Measurements from ENCODE around the gene TIAM2.
"Not testable (repeated sequence)": the region's sequence is repeated elsewhere in the genome, so short reads cannot be mapped to it uniquely, and the experiment has no call there.

Gene TIAM2

GRCh38 chr6:155200012-155200411 is 204.9 kb downstream of the TIAM2 start:
- H3K9me3 ChIP-seq (ENCODE audit: control insufficient read depth in 5 of 5, low read length in 5 of 5), result no peaks in the 10 kb centered on the region
- no peaks in the 10 kb centered on the region for H3K27me3 ChIP-seq (ENCODE audit: control insufficient read depth in 5 of 5, insufficient read depth in 4 of 5, low read length in 5 of 5)
- H3K27ac ChIP-seq (ENCODE audit: low read depth, low read length), result no peak overlapping the region
- H3K4me1 ChIP-seq (ENCODE audit: control insufficient read depth in 5 of 5, insufficient read depth in 5 of 5, low read length in 5 of 5), result peaks cover 0 to 1% (median 0%) of the 10 kb centered on the region in 5 donors
- H3K36me3 ChIP-seq (ENCODE audit: control insufficient read depth in 5 of 5, insufficient read depth in 5 of 5, low read length in 5 of 5), result no peaks in the 10 kb centered on the region
- H3K9ac ChIP-seq (ENCODE audit: low read length in 5 of 5), result no peak overlapping the region
- H3K4me3 ChIP-seq (ENCODE audit: low read depth in 1 of 5, low read length in 5 of 5), result no peak overlapping the region

GRCh38 chr6:155201461-155202226 is 206.5 kb downstream of the TIAM2 start:
- Histone ChIP-seq H3K27me3 (ENCODE audit: control insufficient read depth in 5 of 5, insufficient read depth in 4 of 5, low read length in 5 of 5) (no peaks in the 10 kb centered on the region), H3K9ac (ENCODE audit: low read length in 5 of 5) (no peak overlapping the region), H3K27ac (ENCODE audit: low read depth, low read length) (no peak overlapping the region), H3K4me3 (ENCODE audit: low read depth in 1 of 5, low read length in 5 of 5) (no peak overlapping the region), H3K9me3 (ENCODE audit: control insufficient read depth in 5 of 5, low read length in 5 of 5) (no peaks in the 10 kb centered on the region), H3K36me3 (ENCODE audit: control insufficient read depth in 5 of 5, insufficient read depth in 5 of 5, low read length in 5 of 5) (no peaks in the 10 kb centered on the region), H3K4me1 (ENCODE audit: control insufficient read depth in 5 of 5, insufficient read depth in 5 of 5, low read length in 5 of 5) (no peaks in the 10 kb centered on the region)

DNA sequence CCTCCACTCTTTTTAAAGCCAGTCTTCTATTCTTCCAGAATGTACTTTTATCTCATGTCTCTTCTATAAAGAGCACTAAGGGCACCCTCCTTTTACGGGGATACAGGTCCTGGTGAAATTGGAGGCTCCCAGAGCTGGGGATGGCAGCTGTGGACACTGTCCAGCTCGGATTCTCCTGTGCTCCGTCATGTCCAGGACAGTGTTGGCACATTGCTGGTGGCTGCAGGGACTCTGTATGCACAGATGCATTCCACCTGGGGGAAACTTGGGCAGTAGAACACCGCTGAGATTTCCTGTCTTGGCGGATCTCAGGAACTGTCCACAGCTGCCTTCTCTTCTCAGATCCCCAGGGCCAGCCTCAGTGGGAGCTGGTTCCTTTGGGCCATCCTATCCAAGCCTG is 212.1 kb downstream of the TIAM2 start:
- Histone ChIP-seq H3K9ac (ENCODE audit: low read length in 5 of 5) (no peak overlapping the region), H3K9me3 (ENCODE audit: control insufficient read depth in 5 of 5, low read length in 5 of 5) (no peaks in the 10 kb centered on the region), H3K27me3 (ENCODE audit: control insufficient read depth in 5 of 5, insufficient read depth in 4 of 5, low read length in 5 of 5) (no peaks in the 10 kb centered on the region), H3K4me1 (ENCODE audit: control insufficient read depth in 5 of 5, insufficient read depth in 5 of 5, low read length in 5 of 5) (no peaks in the 10 kb centered on the region), H3K4me3 (ENCODE audit: low read depth in 1 of 5, low read length in 5 of 5) (no peak overlapping the region), H3K27ac (ENCODE audit: low read depth, low read length) (no peak overlapping the region), H3K36me3 (ENCODE audit: control insufficient read depth in 5 of 5, insufficient read depth in 5 of 5, low read length in 5 of 5) (no peaks in the 10 kb centered on the region)

DNA sequence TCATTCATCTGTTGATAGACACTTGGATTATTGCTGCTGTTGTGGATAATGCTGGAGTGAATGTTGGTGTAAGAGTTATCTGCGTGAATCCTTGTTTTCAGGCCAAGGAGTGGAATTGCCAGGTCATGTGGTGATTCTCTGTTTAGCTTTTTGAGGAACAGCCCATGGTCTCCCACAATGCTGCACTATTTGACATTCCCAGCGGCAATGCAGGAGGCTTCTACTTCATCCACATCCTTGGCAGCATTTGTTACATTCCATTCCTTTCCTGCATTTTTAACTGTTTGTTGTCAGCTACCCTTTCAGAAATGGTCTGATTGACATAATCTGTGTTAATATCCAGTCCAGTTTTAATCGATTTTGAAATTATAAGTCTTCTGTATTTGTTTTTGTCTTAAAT is 217.0 kb downstream of the TIAM2 start:
- H3K27ac ChIP-seq (ENCODE audit: low read depth, low read length), result no peak overlapping the region
- no peaks in the 10 kb centered on the region for H3K4me1 ChIP-seq (ENCODE audit: control insufficient read depth in 5 of 5, insufficient read depth in 5 of 5, low read length in 5 of 5)
- no peak overlapping the region for H3K9ac ChIP-seq (ENCODE audit: low read length in 5 of 5)
- H3K27me3 ChIP-seq (ENCODE audit: control insufficient read depth in 5 of 5, insufficient read depth in 4 of 5, low read length in 5 of 5), result no peaks in the 10 kb centered on the region
- no peaks in the 10 kb centered on the region for H3K36me3 ChIP-seq (ENCODE audit: control insufficient read depth in 5 of 5, insufficient read depth in 5 of 5, low read length in 5 of 5)
- no peaks in the 10 kb centered on the region for H3K9me3 ChIP-seq (ENCODE audit: control insufficient read depth in 5 of 5, low read length in 5 of 5)
- H3K4me3 ChIP-seq (ENCODE audit: low read depth in 1 of 5, low read length in 5 of 5), result no peak overlapping the region

DNA sequence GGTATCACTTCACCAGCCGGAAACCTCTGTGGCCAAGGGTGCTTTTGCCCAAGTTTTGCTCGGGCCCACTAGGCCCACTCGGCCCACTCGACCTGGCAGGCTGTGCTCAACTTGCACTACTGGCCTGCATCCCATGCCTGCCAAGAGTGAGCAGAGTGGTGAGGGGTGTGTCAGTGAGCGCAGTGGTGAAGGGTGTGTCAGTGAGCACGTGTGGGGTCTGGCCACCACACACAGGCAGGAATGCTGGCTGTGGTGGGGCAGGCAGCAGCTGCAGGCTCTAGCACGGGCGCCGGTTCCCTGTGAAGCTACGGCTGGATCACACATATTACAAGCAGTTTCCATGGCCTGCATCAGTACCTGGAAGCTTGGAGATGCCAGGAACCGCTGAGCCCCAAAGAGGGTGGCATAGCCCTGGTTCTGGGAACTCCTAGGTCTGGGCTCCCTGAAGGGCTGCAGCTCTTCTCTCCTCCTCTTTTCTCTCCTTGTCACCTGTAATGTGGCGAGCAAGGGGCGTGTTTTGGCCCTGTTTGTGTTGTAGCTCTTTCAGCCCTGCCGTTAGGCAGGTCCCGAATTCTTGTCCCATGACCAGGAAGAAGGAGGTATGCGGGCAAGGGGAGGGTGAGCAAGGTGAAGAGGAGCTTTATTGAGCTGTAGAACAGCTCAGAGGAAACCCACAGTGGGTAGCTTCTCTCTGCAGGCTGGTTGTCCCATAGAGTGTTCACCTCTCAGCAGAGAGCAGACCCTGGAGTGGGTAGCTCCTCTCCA is 217.7 kb downstream of the TIAM2 start:
- Histone ChIP-seq H3K36me3 (ENCODE audit: control insufficient read depth in 5 of 5, insufficient read depth in 5 of 5, low read length in 5 of 5) (no peaks in the 10 kb centered on the region), H3K9ac (ENCODE audit: low read length in 5 of 5) (no peak overlapping the region), H3K4me1 (ENCODE audit: control insufficient read depth in 5 of 5, insufficient read depth in 5 of 5, low read length in 5 of 5) (no peaks in the 10 kb centered on the region), H3K9me3 (ENCODE audit: control insufficient read depth in 5 of 5, low read length in 5 of 5) (no peaks in the 10 kb centered on the region), H3K4me3 (ENCODE audit: low read depth in 1 of 5, low read length in 5 of 5) (no peak overlapping the region), H3K27ac (ENCODE audit: low read depth, low read length) (no peak overlapping the region), H3K27me3 (ENCODE audit: control insufficient read depth in 5 of 5, insufficient read depth in 4 of 5, low read length in 5 of 5) (no peaks in the 10 kb centered on the region)

- Histone ChIP-seq H3K27me3 (ENCODE audit: control insufficient read depth in 5 of 5, insufficient read depth in 4 of 5, low read length in 5 of 5) (no peaks in the 10 kb centered on the region), H3K9me3 (ENCODE audit: control insufficient read depth in 5 of 5, low read length in 5 of 5) (no peaks in the 10 kb centered on the region), H3K4me1 (ENCODE audit: control insufficient read depth in 5 of 5, insufficient read depth in 5 of 5, low read length in 5 of 5) (no peaks in the 10 kb centered on the region), H3K9ac (ENCODE audit: low read length in 5 of 5) (no peak overlapping the region), H3K27ac (ENCODE audit: low read depth, low read length) (no peak overlapping the region), H3K4me3 (ENCODE audit: low read depth in 1 of 5, low read length in 5 of 5) (no peak overlapping the region), H3K36me3 (ENCODE audit: control insufficient read depth in 5 of 5, insufficient read depth in 5 of 5, low read length in 5 of 5) (no peaks in the 10 kb centered on the region)
These were observed 218.7 kb downstream of the TIAM2 start for GRCh38 chr6:155213611-155214372.

GRCh38 chr6:155215906-155216305 is 220.8 kb downstream of the TIAM2 start:
- H3K27ac ChIP-seq (ENCODE audit: low read depth, low read length), result no peak overlapping the region
- no peaks in the 10 kb centered on the region for H3K36me3 ChIP-seq (ENCODE audit: control insufficient read depth in 5 of 5, insufficient read depth in 5 of 5, low read length in 5 of 5)
- H3K9ac ChIP-seq (ENCODE audit: low read length in 5 of 5), result no peak overlapping the region
- no peaks in the 10 kb centered on the region for H3K27me3 ChIP-seq (ENCODE audit: control insufficient read depth in 5 of 5, insufficient read depth in 4 of 5, low read length in 5 of 5)
- H3K9me3 ChIP-seq (ENCODE audit: control insufficient read depth in 5 of 5, low read length in 5 of 5), result no peaks in the 10 kb centered on the region
- peaks cover 0 to 11% (median 9%) of the 10 kb centered on the region in 5 donors for H3K4me1 ChIP-seq (ENCODE audit: control insufficient read depth in 5 of 5, insufficient read depth in 5 of 5, low read length in 5 of 5)
- H3K4me3 ChIP-seq (ENCODE audit: low read depth in 1 of 5, low read length in 5 of 5), result no peak overlapping the region

GRCh38 chr6:155216312-155217046 is 221.4 kb downstream of the TIAM2 start:
- no peak overlapping the region for H3K9ac ChIP-seq (ENCODE audit: low read length in 5 of 5)
- no peak overlapping the region for H3K27ac ChIP-seq (ENCODE audit: low read depth, low read length)
- H3K4me1 ChIP-seq (ENCODE audit: control insufficient read depth in 5 of 5, insufficient read depth in 5 of 5, low read length in 5 of 5), result peaks cover 0 to 11% (median 9%) of the 10 kb centered on the region in 5 donors
- no peaks in the 10 kb centered on the region for H3K9me3 ChIP-seq (ENCODE audit: control insufficient read depth in 5 of 5, low read length in 5 of 5)
- H3K36me3 ChIP-seq (ENCODE audit: control insufficient read depth in 5 of 5, insufficient read depth in 5 of 5, low read length in 5 of 5), result no peaks in the 10 kb centered on the region
- H3K4me3 ChIP-seq (ENCODE audit: low read depth in 1 of 5, low read length in 5 of 5), result no peak overlapping the region
- H3K27me3 ChIP-seq (ENCODE audit: control insufficient read depth in 5 of 5, insufficient read depth in 4 of 5, low read length in 5 of 5), result no peaks in the 10 kb centered on the region

GRCh38 chr6:155218711-155219110 is 223.6 kb downstream of the TIAM2 start:
- H3K4me1 ChIP-seq (ENCODE audit: control insufficient read depth in 5 of 5, insufficient read depth in 5 of 5, low read length in 5 of 5), result peaks cover 0 to 11% (median 9%) of the 10 kb centered on the region in 5 donors
- not testable (repeated sequence) for H3K4me3 ChIP-seq (ENCODE audit: low read depth in 1 of 5, low read length in 5 of 5)

More at GRCh38 chr6:155218711-155219110, 223.6 kb downstream of the TIAM2 start:
- not testable (repeated sequence) for H3K27me3 ChIP-seq (ENCODE audit: control insufficient read depth in 5 of 5, insufficient read depth in 4 of 5, low read length in 5 of 5); H3K27ac ChIP-seq (ENCODE audit: low read depth, low read length); H3K9me3 ChIP-seq (ENCODE audit: control insufficient read depth in 5 of 5, low read length in 5 of 5); H3K36me3 ChIP-seq (ENCODE audit: control insufficient read depth in 5 of 5, insufficient read depth in 5 of 5, low read length in 5 of 5); H3K9ac ChIP-seq (ENCODE audit: low read length in 5 of 5)

Data from subcutaneous abdominal adipose tissue (tissue), 5 donors.